IMR-90 (cell line): ENCODE measurements around the gene CABP4. TPM values are rescaled to one million over a fixed set of nuclear protein-coding genes. Genes with fewer than 3 reads are reported as not detected.

Source experiments
- ATAC-seq: fragments of 200-7000 bp; cut with Tn5 transposase; 2 replicates; pipeline ENCODE4 v1.9.1; 2020; ENCODE audit warnings: low read depth, mild to moderate bottlenecking, moderate library complexity
- BruUV-seq: library from RNA; stranded (reverse); fragments of 400-500 nt; replicated peaks from 2 replicates; lab custom pipeline; 2021; lab: Mats Ljungman, UMichigan
- CTCF ChIA-PET: fragments of 300-600 bp; formaldehyde crosslinking; extraction: SDS; loops from one replicate; lab custom pipeline; 2021; ENCODE audit warnings: antibody characterized with exemption; lab: Yijun Ruan, JAX
- POLR2A ChIA-PET: fragments of 300-600 bp; sonication (Branson Sonifier 250); formaldehyde crosslinking; loops from one replicate; lab custom pipeline; 2022; ENCODE audit warnings: antibody characterized with exemption; ENCODE audit not compliant: unreplicated experiment; lab: Charles Lee
- DNase-seq: peaks from one replicate; pipeline ENCODE4 v3.0.0; 2013
- H2AFZ ChIP-seq: replicated peaks from 2 replicates; pipeline ENCODE3; 2013; ENCODE audit warnings: low read length, mild to moderate bottlenecking; ENCODE audit not compliant: poor library complexity
- H2AK5ac ChIP-seq: 2 replicates; pipeline ENCODE4 v1.6.1; 2013; ENCODE audit warnings: low read depth, low read length, inconsistent platforms
- H2AK9ac ChIP-seq: replicated peaks from 2 replicates; pipeline ENCODE3; 2013; ENCODE audit warnings: mild to moderate bottlenecking, low read depth, low read length, moderate library complexity; ENCODE audit not compliant: poor library complexity
- H2BK120ac ChIP-seq: 2 replicates; pipeline ENCODE4 v1.6.1; 2013; ENCODE audit warnings: low read depth, low read length, inconsistent platforms
- H2BK15ac ChIP-seq: 3 replicates; pipeline ENCODE4 v1.6.1; 2013; ENCODE audit warnings: low read depth, low read length, inconsistent platforms
- H2BK20ac ChIP-seq: 2 replicates; pipeline ENCODE4 v1.6.1; 2013; ENCODE audit warnings: low read depth, mild to moderate bottlenecking, inconsistent platforms, low read length, moderate library complexity
- H2BK5ac ChIP-seq: 2 replicates; pipeline ENCODE4 v1.6.1; 2013; ENCODE audit warnings: mild to moderate bottlenecking, low read depth, low read length, inconsistent platforms; ENCODE audit not compliant: poor library complexity, severe bottlenecking
- H3K14ac ChIP-seq: replicated peaks from 2 replicates; pipeline ENCODE4 v1.6.1; 2013; ENCODE audit warnings: low read depth, low read length, inconsistent platforms
- H3K18ac ChIP-seq: 2 replicates; pipeline ENCODE4 v1.6.1; 2013; ENCODE audit warnings: low read depth, low read length, control low read depth
- H3K23ac ChIP-seq: 2 replicates; pipeline ENCODE4 v1.6.1; 2013; ENCODE audit warnings: low read depth, low read length, inconsistent platforms
- H3K27ac ChIP-seq: 2 replicates; pipeline ENCODE4 v1.5.1; 2013; ENCODE audit warnings: mild to moderate bottlenecking, control low read depth, low read length; ENCODE audit not compliant: insufficient read depth
- H3K27me3 ChIP-seq: 2 replicates; pipeline ENCODE4 v1.6.1; 2013; ENCODE audit warnings: low read length; ENCODE audit not compliant: control insufficient read depth, insufficient read depth
- H3K36me3 ChIP-seq: 2 replicates; pipeline ENCODE4 v1.6.1; 2013; ENCODE audit warnings: low read length, mixed read lengths; ENCODE audit not compliant: control insufficient read depth, insufficient read depth
- H3K4ac ChIP-seq: 2 replicates; pipeline ENCODE4 v1.6.1; 2013; ENCODE audit warnings: low read depth, low read length, inconsistent platforms
- H3K4me1 ChIP-seq: 2 replicates; pipeline ENCODE4 v1.6.1; 2013; ENCODE audit warnings: low read length, mixed read lengths; ENCODE audit not compliant: control insufficient read depth, insufficient read depth
- H3K4me2 ChIP-seq: 2 replicates; pipeline ENCODE4 v1.6.1; 2013; ENCODE audit warnings: low read depth, mild to moderate bottlenecking, control low read depth, low read length, moderate library complexity
- H3K4me3 ChIP-seq: 2 replicates; pipeline ENCODE4 v1.5.1; 2013; ENCODE audit warnings: low read depth, mild to moderate bottlenecking, control low read depth, low read length, moderate library complexity; ENCODE audit not compliant: insufficient read depth
- H3K56ac ChIP-seq: 2 replicates; pipeline ENCODE4 v1.6.1; 2013; ENCODE audit warnings: low read length, inconsistent platforms; ENCODE audit not compliant: insufficient read depth; ENCODE audit errors: extremely low read depth
- H3K79me1 ChIP-seq, 2 experiments: 2 replicates each; pipeline ENCODE4 v1.6.1; 2013; ENCODE audit warnings: low read length in 2 of 2, inconsistent platforms in 1 of 2, low read depth in 1 of 2
- H3K9ac ChIP-seq: 2 replicates; pipeline ENCODE4 v1.6.1; 2013; ENCODE audit warnings: low read depth, low read length, control low read depth
- H3K9me1 ChIP-seq: 2 replicates; pipeline ENCODE4 v1.6.1; 2013; ENCODE audit warnings: low read length, inconsistent platforms; ENCODE audit not compliant: insufficient read depth
- H3K9me3 ChIP-seq: 2 replicates; pipeline ENCODE4 v1.6.1; 2013; ENCODE audit warnings: low read length; ENCODE audit not compliant: control insufficient read depth, insufficient read depth
- H4K20me1 ChIP-seq: 2 replicates; pipeline ENCODE4 v1.6.1; 2013; ENCODE audit warnings: low read length, inconsistent platforms; ENCODE audit not compliant: insufficient read depth
- H4K5ac ChIP-seq: 2 replicates; pipeline ENCODE4 v1.6.1; 2013; ENCODE audit warnings: mild to moderate bottlenecking, low read depth, low read length, control low read depth
- H4K8ac ChIP-seq, 2 experiments: 2 replicates each; pipeline ENCODE4 v1.6.1; 2013; ENCODE audit warnings: low read depth in 2 of 2, low read length in 2 of 2, control low read depth in 1 of 2, inconsistent platforms in 1 of 2
- H4K91ac ChIP-seq: 2 replicates; pipeline ENCODE4 v1.6.1; 2013; ENCODE audit warnings: low read depth, low read length, inconsistent platforms; ENCODE audit not compliant: insufficient read depth
- BHLHE40 ChIP-seq: fragments of 150-350 bp; IDR thresholded peaks from 2 replicates; pipeline ENCODE4 v1.6.1; 2016; ENCODE audit warnings: mild to moderate bottlenecking, low read depth, low read length
- CEBPB ChIP-seq: IDR thresholded peaks from 2 replicates; pipeline ENCODE4 v1.6.1; 2012; ENCODE audit warnings: low read depth, low read length, improper control_type of control experiment
- CHD1 ChIP-seq: IDR thresholded peaks from 2 replicates; pipeline ENCODE4 v1.6.1; 2012; ENCODE audit warnings: low read depth, low read length, improper control_type of control experiment
- CTCF ChIP-seq: conservative IDR thresholded peaks from 2 replicates; pipeline ENCODE4 v1.5.1; 2012; ENCODE audit warnings: mild to moderate bottlenecking, low read depth, low read length, improper control_type of control experiment
- FOS ChIP-seq: fragments of 150-350 bp; IDR thresholded peaks from 2 replicates; pipeline ENCODE4 v1.6.1; 2016; ENCODE audit warnings: low read depth, low read length
- MXI1 ChIP-seq: IDR thresholded peaks from 2 replicates; pipeline ENCODE4 v1.6.1; 2012; ENCODE audit warnings: low read depth, mild to moderate bottlenecking, low read length, moderate library complexity, borderline replicate concordance
- NFE2L2 ChIP-seq: fragments of 150-350 bp; IDR thresholded peaks from 2 replicates; pipeline ENCODE4 v1.6.1; 2016; ENCODE audit warnings: low read depth, mild to moderate bottlenecking, low read length
- RAD21 ChIP-seq: IDR thresholded peaks from 2 replicates; pipeline ENCODE4 v1.6.1; 2012; ENCODE audit warnings: low read length, improper control_type of control experiment
- WGBS, 2 experiments: methylation state at CpG; one replicate each; pipeline versions ENCODE4 v1.1.5 to v1.1.7; 2013; ENCODE audit warnings: missing lambda C conversion rate in 2 of 2; ENCODE audit not compliant: insufficient read length in 1 of 2; ENCODE audit errors: extremely low coverage in 2 of 2; 5-methylcytosine and 5-hydroxymethylcytosine counted together
- dilution Hi-C: fragments of 300-500 bp; cut with HindIII; formaldehyde crosslinking; loops from one replicate; pipeline ENCODE4 v1.14.3; 2018; ENCODE audit warnings: low sequenced_read_pairs; ENCODE audit not compliant: unreplicated experiment
- in situ Hi-C: fragments of 300-500 bp; cut with MboI; formaldehyde crosslinking; loops from 3 replicates; pipeline ENCODE4 v1.14.3; 2019; ENCODE audit warnings: low sequenced_read_pairs, inconsistent platforms, mixed read lengths
- intact Hi-C: fragments of 100-400 bp; cut with micrococcal nuclease; formaldehyde crosslinking; loops from 2 replicates; pipeline ENCODE4 v1.10.0; 2022
- polyA plus RNA-seq, 3 experiments: library from polyadenylated mRNA; depleted of rRNA; stranded (reverse); fragments of >200 nt; gene quantifications; 2 replicates each; pipeline ENCODE4 v1.2.3, GENCODE V29; 2012; ENCODE audit warnings: low replicate concordance in 1 of 3
- total RNA-seq: library from RNA; depleted of rRNA; stranded (reverse); fragments of >200 nt; gene quantifications from 2 replicates; pipeline ENCODE4 v1.2.3, GENCODE V29; 2012

The CABP4 gene
- total and polyA plus RNA-seq, 2 of the 4 experiments (the other 2 are of a cell fraction): not detected

GRCh38 chr11:67466962-67467771 lies 12.0 kb downstream of the CABP4 start:
- in situ Hi-C loops (no loop called here), intact Hi-C loops (no loop called here)
- H3K4me3 ChIP-seq: no peak overlapping the region

More at GRCh38 chr11:67466962-67467771, 12.0 kb downstream of the CABP4 start:
- Histone ChIP-seq H2BK15ac (no peak overlapping the region), H4K5ac (no peak overlapping the region), H3K4ac (no peak overlapping the region), H2BK20ac (no peak overlapping the region), H2AFZ (no peak overlapping the region), H3K14ac (no peak overlapping the region), H2AK9ac (peak overlapping the region; percentile 55), H3K4me1 (peaks cover 9% of the 10 kb centered on the region), H3K9me3 (no peaks in the 10 kb centered on the region), H2BK5ac (no peak overlapping the region), H4K8ac (no peak overlapping the region), H3K9me1 (peaks cover 12% of the 10 kb centered on the region), H2BK120ac (no peak overlapping the region), H3K18ac (no peak overlapping the region), H2AK5ac (no peak overlapping the region), H3K56ac (no peak overlapping the region), H3K4me2 (no peak overlapping the region), H3K27me3 (peaks cover 3% of the 10 kb centered on the region; the same call in 1 of the 2 replicates), H3K79me1 (peaks cover 4 to 24% of the 10 kb centered on the region in 2 experiments; a peak in 2 of 4 replicates), H3K36me3 (peaks cover 2% of the 10 kb centered on the region; the same call in 1 of the 2 replicates), H3K23ac (no peak overlapping the region), H4K20me1 (no peaks in the 10 kb centered on the region), H4K91ac (no peak overlapping the region), H3K9ac (no peak overlapping the region), H3K27ac (no peak overlapping the region)
- BruUV-seq: no TSS peak
- WGBS, 2 experiments: 86% methylated on average over 6 of the region's 11 CpGs; no CpG with 5 or more reads in 1 of the 2 experiments
- ChIA-PET POLR2A (interaction anchor here (0.6 kb wide), 1 partner anchor 93 kb away, joined by 11 read pairs; no protein-coding TSS in a partner anchor), CTCF (no interaction called here)
- dilution Hi-C loops: no loop called here
- TF ChIP-seq CHD1 (no peak), CEBPB (no peak), RAD21 (no peak), CTCF (no peak), BHLHE40 (no peak), FOS (no peak), MXI1 (no peak), NFE2L2 (no peak)
- DNase-seq (no peak), ATAC-seq (no peak)
